Measurements from ENCODE around the gene HRAS.

HRAS gene

DNA sequence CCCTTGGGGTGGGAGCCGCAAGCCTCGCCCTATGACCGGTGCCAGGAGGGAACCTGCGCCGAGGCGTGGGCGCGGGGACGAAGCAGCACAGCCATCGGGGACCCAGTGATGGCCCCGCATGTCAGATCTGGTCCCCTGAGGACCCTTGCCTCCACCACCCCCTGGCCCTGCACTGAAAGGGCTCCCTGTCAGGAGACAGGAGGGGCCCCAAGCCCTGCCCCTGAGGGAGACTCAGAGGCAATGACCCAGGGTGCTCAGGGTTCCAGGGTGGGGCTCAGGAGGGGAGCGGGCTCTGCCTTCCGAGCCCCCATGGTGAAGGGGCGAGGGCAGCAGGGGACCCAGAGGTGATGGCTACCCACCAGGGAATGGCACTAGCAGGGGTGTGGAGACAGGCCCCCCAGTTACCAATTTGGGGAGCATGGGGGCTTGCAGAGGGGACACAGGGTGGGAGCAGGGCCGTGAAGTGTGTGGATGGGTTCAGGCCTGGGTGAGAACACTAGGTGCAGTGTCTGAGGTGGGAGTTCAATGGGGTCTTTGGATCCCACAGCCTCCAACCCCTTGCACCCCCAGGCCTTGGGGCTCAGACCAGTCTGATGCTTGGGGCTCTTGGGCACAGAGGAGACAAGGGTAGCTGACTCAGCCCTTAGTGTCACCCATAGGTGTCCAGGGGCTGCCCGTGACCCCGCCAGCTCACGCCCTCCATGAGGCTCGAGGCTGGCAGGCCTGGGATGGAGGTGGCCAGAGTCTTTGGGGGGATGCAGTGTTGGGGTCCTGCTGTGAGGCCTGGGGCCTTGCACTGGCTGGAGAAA, 2.5 kb upstream of the HRAS start:
- Histone ChIP-seq H3K9ac (ENCODE audit: low read length in 2 of 2) (peak overlapping the region in 1 of 2 donors; percentile 9), H3K9me3 (ENCODE audit: control insufficient read depth in 2 of 2, low read length in 2 of 2) (no peaks in the 10 kb centered on the region), H3K27me3 (ENCODE audit: control insufficient read depth in 1 of 2, insufficient read depth in 2 of 2, low read length in 2 of 2) (peaks cover 2 to 35% of the 10 kb centered on the region in 2 donors), H3K27ac (ENCODE audit: low read length) (no peak overlapping the region), H3K36me3 (ENCODE audit: control insufficient read depth in 2 of 2, insufficient read depth in 2 of 2, low read length in 2 of 2) (peaks cover 0 to 4% of the 10 kb centered on the region in 2 donors), H3K4me3 (ENCODE audit: low read length in 2 of 2) (peak overlapping the region in 1 of 2 donors; percentile 64), H3K4me1 (ENCODE audit: control insufficient read depth, insufficient read depth, low read length) (peaks cover 30% of the 10 kb centered on the region)

DNA sequence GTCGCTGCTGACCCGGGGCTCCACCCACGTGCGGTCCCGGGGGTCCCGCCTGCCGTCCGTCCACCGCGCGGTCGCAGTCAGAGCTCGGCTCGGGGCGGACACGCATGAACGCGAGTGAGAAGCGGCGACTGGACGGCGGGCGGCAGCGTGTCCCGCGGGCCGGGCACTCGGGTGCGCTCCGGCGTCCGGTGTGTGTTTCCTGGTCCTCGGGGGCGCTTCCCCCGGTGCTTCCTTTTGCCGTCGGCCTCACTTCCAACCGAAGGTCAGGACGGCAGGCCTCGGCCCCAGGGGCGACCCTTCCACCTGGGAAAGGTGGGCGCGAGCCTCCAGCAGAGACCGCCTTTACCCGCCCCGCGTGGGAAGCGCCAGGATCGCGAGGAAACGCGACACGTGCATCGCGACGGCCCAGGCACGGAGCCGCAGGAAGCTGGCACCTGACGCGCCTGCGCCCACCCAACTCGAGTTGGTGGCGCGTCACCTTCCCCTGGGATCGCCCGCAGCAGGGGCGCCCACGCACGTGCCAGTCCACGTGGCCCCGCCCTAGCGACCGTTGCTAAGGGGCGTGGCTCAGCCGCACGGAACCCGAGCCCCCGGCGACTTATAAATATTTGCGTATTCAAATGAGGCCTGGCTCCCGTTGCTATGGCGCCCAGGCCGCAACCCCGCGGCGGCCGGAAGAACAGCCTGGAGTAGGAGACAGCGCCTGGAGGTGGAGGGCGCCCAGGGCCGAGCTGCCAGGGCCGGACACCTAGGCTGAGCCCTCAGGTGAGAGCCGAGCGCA, 1.7 kb upstream of the HRAS start, which contains the start of gene LRRC56:
Gene LRRC56 (plus strand): TSS at position 687 of the 781 bp plus-strand sequence. CDS start 3,158 bp downstream, outside the sequence.
- peaks cover 2 to 35% of the 10 kb centered on the region in 2 donors for H3K27me3 ChIP-seq (ENCODE audit: control insufficient read depth in 1 of 2, insufficient read depth in 2 of 2, low read length in 2 of 2)
- H3K27ac ChIP-seq (ENCODE audit: low read length) = no peak within 1 kb of the TSS
- peak within 1 kb of the TSS in 1 of 2 donors; percentile 64 for H3K4me3 ChIP-seq (ENCODE audit: low read length in 2 of 2)
- H3K9me3 ChIP-seq (ENCODE audit: control insufficient read depth in 2 of 2, low read length in 2 of 2) = no peaks in the 10 kb centered on the region
- H3K4me1 ChIP-seq (ENCODE audit: control insufficient read depth, insufficient read depth, low read length) = peaks cover 30% of the 10 kb centered on the region
- H3K36me3 ChIP-seq (ENCODE audit: control insufficient read depth in 2 of 2, insufficient read depth in 2 of 2, low read length in 2 of 2) = peaks cover 0 to 11% of the 10 kb centered on the region in 2 donors
- peak within 1 kb of the TSS in 1 of 2 donors; percentile 9 for H3K9ac ChIP-seq (ENCODE audit: low read length in 2 of 2)

DNA sequence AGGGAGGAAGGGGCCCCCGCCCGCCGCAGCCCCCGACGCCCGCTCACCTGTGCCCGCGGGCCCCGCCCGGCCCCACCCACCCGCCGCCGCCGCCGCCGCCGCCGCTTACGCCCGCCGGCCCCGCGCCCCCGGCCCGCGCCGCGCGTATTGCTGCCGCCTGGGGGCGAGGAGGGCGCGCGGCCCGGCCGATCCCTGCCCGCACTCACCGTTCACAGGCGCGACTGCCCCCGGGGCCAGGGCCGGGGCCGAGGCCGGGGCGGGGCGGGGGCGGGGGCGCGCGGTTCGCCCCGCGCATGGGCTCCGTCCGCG, 212 bp downstream of the HRAS start:
- Histone ChIP-seq H3K27ac (ENCODE audit: low read length) (no peak overlapping the region), H3K9ac (ENCODE audit: low read length in 2 of 2) (no peak overlapping the region), H3K4me3 (ENCODE audit: low read length in 2 of 2) (peak overlapping the region in 1 of 2 donors; percentile 83), H3K36me3 (ENCODE audit: control insufficient read depth in 2 of 2, insufficient read depth in 2 of 2, low read length in 2 of 2) (peaks cover 0 to 12% of the 10 kb centered on the region in 2 donors), H3K4me1 (ENCODE audit: control insufficient read depth, insufficient read depth, low read length) (peaks cover 30% of the 10 kb centered on the region), H3K9me3 (ENCODE audit: control insufficient read depth in 2 of 2, low read length in 2 of 2) (no peaks in the 10 kb centered on the region), H3K27me3 (ENCODE audit: control insufficient read depth in 1 of 2, insufficient read depth in 2 of 2, low read length in 2 of 2) (peaks cover 2 to 33% of the 10 kb centered on the region in 2 donors)

DNA sequence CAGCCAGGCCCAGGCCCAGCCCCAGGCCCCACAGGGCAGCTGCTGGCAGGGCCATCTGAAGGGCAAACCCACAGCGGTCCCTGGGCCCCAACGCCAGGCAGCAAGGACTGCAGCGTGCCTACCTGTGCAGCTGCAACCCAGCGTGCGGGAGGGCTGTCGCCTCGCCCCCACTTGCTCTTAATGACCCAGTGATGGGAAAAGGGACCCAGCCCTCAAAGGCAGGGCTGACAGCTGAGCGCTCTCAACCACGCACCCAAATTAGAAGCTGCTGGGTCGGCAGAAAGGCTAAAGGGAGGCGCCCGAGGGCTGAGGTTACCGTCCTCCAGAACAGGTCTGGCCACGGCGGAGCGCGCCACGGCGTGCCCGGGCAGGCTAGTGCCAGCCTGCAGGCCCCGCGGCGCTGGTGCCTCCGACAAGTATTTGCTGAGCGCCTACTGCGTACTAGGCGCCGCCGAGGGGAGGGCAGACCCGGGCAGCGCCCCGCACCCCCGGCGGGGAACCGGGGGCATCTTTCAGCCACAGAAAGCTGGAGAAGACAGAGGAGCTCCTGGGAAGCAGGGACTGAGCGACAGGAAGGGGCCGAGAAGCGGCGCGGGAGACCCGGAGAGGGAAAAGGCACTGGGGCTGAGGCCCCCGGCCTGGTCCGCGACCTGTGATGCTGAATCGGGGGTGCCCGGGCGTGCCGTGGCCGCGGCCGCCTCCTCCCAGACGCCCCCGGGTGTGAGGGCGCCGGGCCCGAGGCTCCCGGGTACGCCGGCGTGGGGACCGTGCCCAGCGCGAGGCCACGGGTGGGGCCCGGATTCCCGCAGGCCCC, 773 bp downstream of the HRAS start:
- Histone ChIP-seq H3K27me3 (ENCODE audit: control insufficient read depth in 1 of 2, insufficient read depth in 2 of 2, low read length in 2 of 2) (peaks cover 2 to 28% of the 10 kb centered on the region in 2 donors), H3K27ac (ENCODE audit: low read length) (peak overlapping the region; percentile 37), H3K4me3 (ENCODE audit: low read length in 2 of 2) (peak overlapping the region; percentile 64 to 83), H3K9ac (ENCODE audit: low read length in 2 of 2) (peak overlapping the region; percentile 65 to 68), H3K36me3 (ENCODE audit: control insufficient read depth in 2 of 2, insufficient read depth in 2 of 2, low read length in 2 of 2) (peaks cover 0 to 12% of the 10 kb centered on the region in 2 donors), H3K4me1 (ENCODE audit: control insufficient read depth, insufficient read depth, low read length) (peaks cover 30% of the 10 kb centered on the region), H3K9me3 (ENCODE audit: control insufficient read depth in 2 of 2, low read length in 2 of 2) (no peaks in the 10 kb centered on the region)

DNA sequence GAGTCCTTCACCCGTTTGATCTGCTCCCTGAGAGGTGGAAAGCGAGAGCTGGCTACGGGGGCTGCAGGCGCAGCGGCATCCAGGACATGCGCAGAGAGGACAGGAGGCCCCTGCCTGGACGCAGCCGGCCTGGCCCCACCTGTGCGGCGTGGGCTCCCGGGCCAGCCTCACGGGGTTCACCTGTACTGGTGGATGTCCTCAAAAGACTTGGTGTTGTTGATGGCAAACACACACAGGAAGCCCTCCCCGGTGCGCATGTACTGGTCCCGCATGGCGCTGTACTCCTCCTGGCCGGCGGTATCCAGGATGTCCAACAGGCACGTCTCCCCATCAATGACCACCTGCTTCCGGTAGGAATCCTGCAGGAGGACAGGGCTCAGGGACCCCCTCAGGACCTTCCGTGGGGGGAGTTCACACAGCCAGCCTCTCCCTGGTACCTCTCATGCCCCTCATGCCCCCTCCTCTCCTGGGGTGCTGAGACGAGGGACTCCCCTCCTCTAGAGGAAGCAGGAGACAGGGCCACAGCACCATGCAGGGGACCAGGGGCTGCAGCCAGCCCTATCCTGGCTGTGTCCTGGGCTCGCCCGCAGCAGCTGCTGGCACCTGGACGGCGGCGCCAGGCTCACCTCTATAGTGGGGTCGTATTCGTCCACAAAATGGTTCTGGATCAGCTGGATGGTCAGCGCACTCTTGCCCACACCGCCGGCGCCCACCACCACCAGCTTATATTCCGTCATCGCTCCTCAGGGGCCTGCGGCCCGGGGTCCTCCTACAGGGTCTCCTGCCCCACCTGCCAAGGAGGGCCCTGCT, 1.6 kb downstream of the HRAS start:
- Histone ChIP-seq H3K9ac (ENCODE audit: low read length in 2 of 2) (peak overlapping the region in 1 of 2 donors; percentile 29), H3K9me3 (ENCODE audit: control insufficient read depth in 2 of 2, low read length in 2 of 2) (no peaks in the 10 kb centered on the region), H3K36me3 (ENCODE audit: control insufficient read depth in 2 of 2, insufficient read depth in 2 of 2, low read length in 2 of 2) (peaks cover 0 to 12% of the 10 kb centered on the region in 2 donors), H3K4me1 (ENCODE audit: control insufficient read depth, insufficient read depth, low read length) (peaks cover 30% of the 10 kb centered on the region), H3K27ac (ENCODE audit: low read length) (no peak overlapping the region), H3K27me3 (ENCODE audit: control insufficient read depth in 1 of 2, insufficient read depth in 2 of 2, low read length in 2 of 2) (peaks cover 2 to 27% of the 10 kb centered on the region in 2 donors), H3K4me3 (ENCODE audit: low read length in 2 of 2) (peak overlapping the region in 1 of 2 donors; percentile 83)

DNA sequence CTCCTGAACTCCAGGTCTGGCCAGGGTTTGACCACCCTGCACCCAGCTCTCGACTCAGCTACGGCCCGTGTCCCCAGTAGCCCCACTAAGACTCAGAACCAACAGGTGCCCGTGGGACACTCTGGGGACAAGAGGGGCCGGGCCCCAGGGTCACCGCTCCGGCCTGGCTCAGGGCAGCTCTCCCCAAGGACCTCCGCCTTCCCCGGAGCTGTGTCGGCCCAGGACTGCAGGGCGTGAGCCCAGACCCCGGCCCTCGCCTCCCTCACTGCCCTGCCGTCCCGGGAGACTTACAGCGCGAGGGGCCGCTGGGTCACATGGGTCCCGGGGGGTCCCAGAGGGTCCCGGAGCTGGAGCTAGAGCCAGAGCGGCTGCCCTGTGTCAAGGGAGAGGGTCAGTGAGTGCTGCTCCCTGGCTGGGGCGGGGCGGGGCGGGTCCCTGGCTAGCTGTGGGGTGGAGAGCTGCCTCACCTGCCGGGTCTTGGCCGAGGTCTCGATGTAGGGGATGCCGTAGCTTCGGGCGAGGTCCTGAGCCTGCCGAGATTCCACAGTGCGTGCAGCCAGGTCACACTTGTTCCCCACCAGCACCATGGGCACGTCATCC, 2.3 kb downstream of the HRAS start:
- H3K4me1 ChIP-seq (ENCODE audit: control insufficient read depth, insufficient read depth, low read length) = peaks cover 30% of the 10 kb centered on the region
- no peak overlapping the region for H3K27ac ChIP-seq (ENCODE audit: low read length)

DNA sequence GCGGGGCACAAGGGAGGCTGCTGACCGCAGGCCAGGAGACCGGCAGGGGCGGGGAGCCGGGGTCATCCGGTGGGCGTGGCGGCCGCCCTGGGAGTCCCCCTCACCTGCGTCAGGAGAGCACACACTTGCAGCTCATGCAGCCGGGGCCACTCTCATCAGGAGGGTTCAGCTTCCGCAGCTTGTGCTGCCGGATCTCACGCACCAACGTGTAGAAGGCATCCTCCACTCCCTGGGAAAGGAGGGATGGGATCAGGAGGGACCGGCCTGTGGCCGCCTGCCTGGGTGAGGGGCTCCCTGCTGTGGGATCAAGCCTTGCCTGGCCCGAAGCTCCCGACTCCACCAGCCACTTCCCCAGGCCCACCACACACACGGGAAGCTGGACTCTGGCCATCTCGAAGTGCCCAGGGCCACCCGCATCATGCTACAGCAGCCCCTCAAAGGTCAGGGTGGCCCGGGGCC, 2.8 kb downstream of the HRAS start:
- Histone ChIP-seq H3K9ac (ENCODE audit: low read length in 2 of 2) (no peak overlapping the region), H3K36me3 (ENCODE audit: control insufficient read depth in 2 of 2, insufficient read depth in 2 of 2, low read length in 2 of 2) (peaks cover 0 to 12% of the 10 kb centered on the region in 2 donors), H3K27me3 (ENCODE audit: control insufficient read depth in 1 of 2, insufficient read depth in 2 of 2, low read length in 2 of 2) (peaks cover 2 to 15% of the 10 kb centered on the region in 2 donors), H3K4me1 (ENCODE audit: control insufficient read depth, insufficient read depth, low read length) (peaks cover 27% of the 10 kb centered on the region), H3K4me3 (ENCODE audit: low read length in 2 of 2) (no peak overlapping the region), H3K9me3 (ENCODE audit: control insufficient read depth in 2 of 2, low read length in 2 of 2) (no peaks in the 10 kb centered on the region), H3K27ac (ENCODE audit: low read length) (no peak overlapping the region)

More for the DNA sequence above, 2.3 kb downstream of the HRAS start:
- Histone ChIP-seq H3K4me3 (ENCODE audit: low read length in 2 of 2) (no peak overlapping the region), H3K36me3 (ENCODE audit: control insufficient read depth in 2 of 2, insufficient read depth in 2 of 2, low read length in 2 of 2) (peaks cover 0 to 12% of the 10 kb centered on the region in 2 donors), H3K27me3 (ENCODE audit: control insufficient read depth in 1 of 2, insufficient read depth in 2 of 2, low read length in 2 of 2) (peaks cover 2 to 20% of the 10 kb centered on the region in 2 donors), H3K9me3 (ENCODE audit: control insufficient read depth in 2 of 2, low read length in 2 of 2) (no peaks in the 10 kb centered on the region), H3K9ac (ENCODE audit: low read length in 2 of 2) (no peak overlapping the region)

DNA sequence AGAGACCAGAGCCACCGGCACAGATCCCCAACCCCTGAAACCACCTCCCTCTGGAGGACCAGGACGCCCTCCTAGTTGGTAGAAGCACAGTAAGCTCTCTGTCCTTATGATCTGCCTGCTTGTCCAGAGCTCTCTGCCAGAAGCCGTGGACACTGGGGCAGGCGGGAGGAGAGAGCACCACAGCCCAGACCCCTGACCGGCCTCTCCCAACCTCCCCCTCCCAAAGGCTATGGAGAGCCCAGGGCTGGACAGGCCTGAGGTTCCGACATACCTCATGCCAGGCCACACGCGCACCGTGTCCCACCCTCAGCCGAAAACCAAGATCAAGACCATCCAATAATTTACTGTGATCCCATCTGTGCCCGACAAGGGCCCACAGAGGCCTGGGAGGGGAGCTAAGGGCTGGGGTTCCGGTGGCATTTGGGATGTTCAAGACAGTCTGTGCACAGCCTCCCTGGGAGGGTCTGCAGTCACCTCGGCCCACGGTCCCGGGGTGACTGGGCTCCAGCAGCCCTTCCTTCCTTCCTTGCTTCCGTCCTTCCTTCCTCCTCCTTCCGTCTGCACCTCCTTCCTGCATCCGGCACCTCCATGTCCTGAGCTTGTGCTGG, 3.4 kb downstream of the HRAS start:
- Histone ChIP-seq H3K4me1 (ENCODE audit: control insufficient read depth, insufficient read depth, low read length) (peaks cover 22% of the 10 kb centered on the region), H3K9ac (ENCODE audit: low read length in 2 of 2) (no peak overlapping the region), H3K36me3 (ENCODE audit: control insufficient read depth in 2 of 2, insufficient read depth in 2 of 2, low read length in 2 of 2) (peaks cover 0 to 12% of the 10 kb centered on the region in 2 donors), H3K27ac (ENCODE audit: low read length) (no peak overlapping the region), H3K4me3 (ENCODE audit: low read length in 2 of 2) (no peak overlapping the region), H3K9me3 (ENCODE audit: control insufficient read depth in 2 of 2, low read length in 2 of 2) (no peaks in the 10 kb centered on the region), H3K27me3 (ENCODE audit: control insufficient read depth in 1 of 2, insufficient read depth in 2 of 2, low read length in 2 of 2) (peaks cover 0 to 10% of the 10 kb centered on the region in 2 donors)
